PC-3 (cell line): ENCODE data around the gene ZBTB45. TPM values are rescaled to one million over a fixed set of nuclear protein-coding genes. Genes with fewer than 3 reads are reported as not detected.

Experiments used
- ATAC-seq: fragments of 200-7000 bp; cut with Tn5 transposase; 2 replicates; pipeline ENCODE4 v1.9.1; 2020; ENCODE audit warnings: mild to moderate bottlenecking, moderate library complexity
- BruUV-seq: library from RNA; stranded (reverse); fragments of 400-500 nt; replicated peaks from 2 replicates; lab custom pipeline; 2021; lab: Mats Ljungman, UMichigan
- CTCF ChIA-PET: fragments of 300-600 bp; sonication (Branson Sonifier 250); formaldehyde crosslinking; loops from one replicate; lab custom pipeline; 2022; ENCODE audit warnings: antibody characterized with exemption; lab: Charles Lee
- POLR2A ChIA-PET: fragments of 300-600 bp; sonication (Branson Sonifier 250); formaldehyde crosslinking; loops from one replicate; lab custom pipeline; 2022; ENCODE audit warnings: antibody characterized with exemption; ENCODE audit not compliant: unreplicated experiment; lab: Charles Lee
- DNase-seq: peaks from one replicate; pipeline ENCODE4 v3.0.0-alpha.2; 2015
- H2AFZ ChIP-seq: fragments of 300-600 bp; sonication (generic); 2 replicates; pipeline ENCODE4 v1.6.0; 2016; ENCODE audit warnings: antibody characterized with exemption, low read length
- H3F3A ChIP-seq: fragments of 300-600 bp; sonication (generic); one replicate; pipeline ENCODE4 v1.6.0; 2017; ENCODE audit warnings: antibody characterized with exemption, low read length, control low read depth, mild to moderate bottlenecking; ENCODE audit not compliant: unreplicated experiment
- H3K27ac ChIP-seq: fragments of 300-600 bp; sonication (generic); 2 replicates; pipeline ENCODE4 v1.5.1; 2016; ENCODE audit warnings: mild to moderate bottlenecking, low read length
- H3K27me3 ChIP-seq: fragments of 300-600 bp; sonication (generic); 2 replicates; pipeline ENCODE4 v1.6.1; 2016; ENCODE audit warnings: low read length, mixed read lengths
- H3K36me3 ChIP-seq: fragments of 300-600 bp; sonication (generic); 2 replicates; pipeline ENCODE4 v1.6.1; 2016; ENCODE audit warnings: low read depth, mixed run types, low read length, mixed read lengths
- H3K4me1 ChIP-seq: fragments of 300-600 bp; sonication (generic); 2 replicates; pipeline ENCODE4 v1.5.1; 2016; ENCODE audit warnings: low read length; ENCODE audit not compliant: insufficient read depth
- H3K4me2 ChIP-seq: fragments of 300-600 bp; sonication (generic); 2 replicates; pipeline ENCODE4 v1.6.0; 2016; ENCODE audit warnings: low read length
- H3K4me3 ChIP-seq: fragments of 300-600 bp; sonication (generic); 2 replicates; pipeline ENCODE4 v1.5.1; 2016; ENCODE audit warnings: mild to moderate bottlenecking, low read length, mixed read lengths
- H3K79me2 ChIP-seq: fragments of 300-600 bp; sonication (generic); 2 replicates; pipeline ENCODE4 v1.6.1; 2017; ENCODE audit warnings: low read length, mixed read lengths
- H3K9ac ChIP-seq: fragments of 300-600 bp; sonication (generic); 2 replicates; pipeline ENCODE4 v1.6.0; 2016; ENCODE audit warnings: mild to moderate bottlenecking, low read length
- H3K9me2 ChIP-seq: fragments of 300-600 bp; sonication (generic); replicated peaks from 2 replicates; pipeline ENCODE4 v1.6.1; 2016; ENCODE audit warnings: mixed run types, low read length, mixed read lengths
- H3K9me3 ChIP-seq: fragments of 300-600 bp; sonication (generic); 2 replicates; pipeline ENCODE4 v1.6.1; 2016; ENCODE audit warnings: low read length, mixed read lengths
- H4K20me1 ChIP-seq: fragments of 300-600 bp; sonication (generic); 2 replicates; pipeline ENCODE4 v1.6.1; 2016; ENCODE audit warnings: low read length, mixed read lengths
- EZH2 ChIP-seq: fragments of 300-600 bp; sonication (generic); IDR thresholded peaks from one replicate; pipeline ENCODE4 v1.6.1; 2017; ENCODE audit warnings: antibody characterized with exemption, mild to moderate bottlenecking, low read length; ENCODE audit not compliant: unreplicated experiment
- EZH2phosphoT487 ChIP-seq: fragments of 300-600 bp; sonication (generic); IDR thresholded peaks from 2 replicates; pipeline ENCODE4 v1.6.1; 2018; ENCODE audit warnings: mild to moderate bottlenecking, antibody characterized with exemption, low read length, borderline replicate concordance
- intact Hi-C: fragments of 100-400 bp; cut with micrococcal nuclease; formaldehyde crosslinking; loops from 2 replicates; pipeline ENCODE4 v1.9.0; 2023
- total RNA-seq: library from RNA; depleted of rRNA; stranded (reverse); fragments of >200 nt; gene quantifications from 2 replicates; pipeline ENCODE4 v1.2.3, GENCODE V29; 2014
- TF ChIP-seq, protein P1 (sequence below): fragments of 300-600 bp; sonication (generic); conservative IDR thresholded peaks from 2 replicates; pipeline ENCODE4 v1.5.1; 2017; ENCODE audit warnings: antibody characterized with exemption, low read depth, mild to moderate bottlenecking, low read length

Gene ZBTB45
- total RNA-seq, 1 experiment from 2014 or later, result 14.0 TPM

DNA sequence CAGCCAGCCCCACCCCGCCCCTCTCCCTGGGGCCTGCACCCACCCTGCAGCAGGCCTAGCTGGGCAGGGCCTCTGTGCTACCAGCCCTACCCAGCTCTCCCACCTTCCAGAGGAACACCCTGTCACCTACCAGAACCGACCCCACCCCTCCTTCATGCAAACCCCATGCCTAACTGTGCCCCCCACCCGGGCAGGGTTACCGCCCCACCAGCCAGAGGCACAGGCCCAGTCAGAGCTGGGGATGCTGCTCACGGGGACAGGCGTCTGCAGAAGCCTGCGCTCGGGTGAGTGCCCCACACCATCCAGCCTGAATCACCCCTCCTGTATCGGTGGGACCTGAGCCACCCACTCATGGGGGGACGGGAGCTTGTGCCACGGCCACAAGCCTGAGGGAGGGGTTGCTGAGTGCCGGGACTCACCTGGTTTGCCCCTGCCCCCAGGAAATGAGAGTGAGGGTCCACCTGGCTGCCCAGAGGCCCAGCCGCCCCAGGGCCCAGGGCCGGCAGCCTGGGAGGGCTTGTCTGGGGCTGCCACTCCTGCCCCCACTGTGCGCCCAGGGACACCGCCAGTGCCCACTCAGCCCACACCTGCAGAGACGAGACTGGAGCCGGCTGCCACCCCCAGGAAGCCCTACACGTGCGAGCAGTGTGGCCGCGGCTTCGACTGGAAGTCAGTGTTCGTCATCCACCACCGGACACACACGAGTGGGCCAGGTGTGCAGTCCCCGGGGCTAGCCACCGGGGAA is 39.7 kb downstream of the ZBTB45 start:
- intact Hi-C loops, result no loop called here
- ATAC-seq (no peak), DNase-seq (no peak)
- peaks cover 14% of the 10 kb centered on the region for H3K4me1 ChIP-seq
- H3K9me3 ChIP-seq, result no peaks in the 10 kb centered on the region
- BruUV-seq, result no TSS peak
- peaks cover 4% of the 10 kb centered on the region; the same call in 1 of the 2 replicates for H3K36me3 ChIP-seq
- H3K79me2 ChIP-seq, result no peaks in the 10 kb centered on the region
- H3K9ac ChIP-seq, result no peak overlapping the region
- H3F3A ChIP-seq, result no peaks in the 10 kb centered on the region
- H3K4me3 ChIP-seq, result no peak overlapping the region
- POLR2A ChIA-PET, result no interaction called here
- H3K27ac ChIP-seq, result no peak overlapping the region
- TF ChIP-seq EZH2 (no peak), EZH2phosphoT487 (no peak)
- TF ChIP-seq, protein P1, sequence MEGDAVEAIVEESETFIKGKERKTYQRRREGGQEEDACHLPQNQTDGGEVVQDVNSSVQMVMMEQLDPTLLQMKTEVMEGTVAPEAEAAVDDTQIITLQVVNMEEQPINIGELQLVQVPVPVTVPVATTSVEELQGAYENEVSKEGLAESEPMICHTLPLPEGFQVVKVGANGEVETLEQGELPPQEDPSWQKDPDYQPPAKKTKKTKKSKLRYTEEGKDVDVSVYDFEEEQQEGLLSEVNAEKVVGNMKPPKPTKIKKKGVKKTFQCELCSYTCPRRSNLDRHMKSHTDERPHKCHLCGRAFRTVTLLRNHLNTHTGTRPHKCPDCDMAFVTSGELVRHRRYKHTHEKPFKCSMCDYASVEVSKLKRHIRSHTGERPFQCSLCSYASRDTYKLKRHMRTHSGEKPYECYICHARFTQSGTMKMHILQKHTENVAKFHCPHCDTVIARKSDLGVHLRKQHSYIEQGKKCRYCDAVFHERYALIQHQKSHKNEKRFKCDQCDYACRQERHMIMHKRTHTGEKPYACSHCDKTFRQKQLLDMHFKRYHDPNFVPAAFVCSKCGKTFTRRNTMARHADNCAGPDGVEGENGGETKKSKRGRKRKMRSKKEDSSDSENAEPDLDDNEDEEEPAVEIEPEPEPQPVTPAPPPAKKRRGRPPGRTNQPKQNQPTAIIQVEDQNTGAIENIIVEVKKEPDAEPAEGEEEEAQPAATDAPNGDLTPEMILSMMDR, result no peak
- no peak overlapping the region for H2AFZ ChIP-seq
- H3K9me2 ChIP-seq, result no peaks in the 10 kb centered on the region
- CTCF ChIA-PET, result no interaction called here
- no peaks in the 10 kb centered on the region for H4K20me1 ChIP-seq
- no peak overlapping the region for H3K4me2 ChIP-seq
- no peaks in the 10 kb centered on the region for H3K27me3 ChIP-seq

DNA sequence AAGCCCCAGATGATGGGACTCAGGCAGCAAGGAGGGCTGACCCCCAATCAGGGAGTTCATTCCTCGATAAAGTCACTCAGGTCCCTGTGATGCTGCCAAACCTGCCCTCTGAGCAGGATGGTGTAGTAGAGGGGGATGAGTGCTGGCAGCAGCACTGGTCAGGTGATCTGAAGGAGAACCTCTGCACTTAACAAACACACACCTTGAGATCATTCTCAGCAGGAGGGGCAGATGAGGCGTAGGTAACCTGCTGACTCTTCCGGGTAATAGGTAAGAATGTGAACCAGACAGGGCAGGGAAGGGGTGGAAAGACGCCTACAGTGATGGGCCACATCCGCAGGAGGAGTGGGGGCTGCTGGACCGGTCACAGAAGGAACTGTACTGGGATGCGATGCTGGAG is 40.3 kb downstream of the ZBTB45 start:
- no TSS peak for BruUV-seq
- H4K20me1 ChIP-seq, result no peaks in the 10 kb centered on the region
- H3K4me2 ChIP-seq, result no peak overlapping the region
- intact Hi-C loops, result no loop called here
- H3K27ac ChIP-seq, result no peak overlapping the region
- H3K27me3 ChIP-seq, result no peaks in the 10 kb centered on the region
- H3K9me3 ChIP-seq, result no peaks in the 10 kb centered on the region
- DNase-seq (no peak), ATAC-seq (no peak)
- H3K9ac ChIP-seq, result no peak overlapping the region
- CTCF ChIA-PET, result no interaction called here
- no peaks in the 10 kb centered on the region for H3K79me2 ChIP-seq
- H3K4me3 ChIP-seq, result no peak overlapping the region
- H2AFZ ChIP-seq, result no peak overlapping the region
- H3K36me3 ChIP-seq, result peaks cover 4% of the 10 kb centered on the region; the same call in 1 of the 2 replicates
- POLR2A ChIA-PET, result no interaction called here
- TF ChIP-seq, protein P1, result no peak
- TF ChIP-seq EZH2phosphoT487 (no peak), EZH2 (no peak)
- peaks cover 20% of the 10 kb centered on the region for H3K4me1 ChIP-seq
- H3F3A ChIP-seq, result no peaks in the 10 kb centered on the region
- H3K9me2 ChIP-seq, result no peaks in the 10 kb centered on the region

DNA sequence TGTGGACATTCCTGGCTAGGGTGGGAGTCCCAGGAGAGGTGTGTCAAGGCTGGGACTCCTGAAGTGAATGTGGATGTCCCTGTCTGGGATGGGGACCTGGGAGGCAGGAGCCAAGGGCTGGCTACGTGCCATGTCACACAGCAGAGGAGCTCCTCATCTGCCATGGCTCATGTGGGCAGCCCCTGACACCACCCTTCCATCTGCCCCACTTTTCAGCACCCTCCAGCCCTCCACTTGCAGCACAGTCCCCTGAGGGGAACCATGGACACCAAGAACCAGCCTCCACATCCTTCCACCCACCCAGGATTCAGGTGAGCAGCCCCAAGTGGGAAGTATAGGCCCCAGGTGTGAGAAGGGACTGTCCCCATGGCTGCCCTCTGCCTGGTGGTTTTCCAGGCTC is 41.7 kb downstream of the ZBTB45 start:
- ATAC-seq, result no peak
- DNase-seq, result no peak
- H3K4me3 ChIP-seq, result no peak overlapping the region
- H2AFZ ChIP-seq, result no peak overlapping the region
- H3K4me1 ChIP-seq, result peaks cover 20% of the 10 kb centered on the region
- POLR2A ChIA-PET, result no interaction called here
- no peaks in the 10 kb centered on the region for H3F3A ChIP-seq
- no TSS peak for BruUV-seq
- H3K36me3 ChIP-seq, result peaks cover 4% of the 10 kb centered on the region; the same call in 1 of the 2 replicates
- TF ChIP-seq, protein P1, result no peak
- TF ChIP-seq EZH2phosphoT487, result no peak
- TF ChIP-seq EZH2, result no peak
- no peaks in the 10 kb centered on the region for H3K27me3 ChIP-seq
- H4K20me1 ChIP-seq, result no peaks in the 10 kb centered on the region
- no peak overlapping the region for H3K4me2 ChIP-seq
- no peaks in the 10 kb centered on the region for H3K9me2 ChIP-seq
- CTCF ChIA-PET, result no interaction called here
- no peak overlapping the region for H3K9ac ChIP-seq
- intact Hi-C loops, result no loop called here
- H3K27ac ChIP-seq, result no peak overlapping the region
- H3K79me2 ChIP-seq, result no peaks in the 10 kb centered on the region
- H3K9me3 ChIP-seq, result no peaks in the 10 kb centered on the region
